ENCODE results near the gene CDH23. TPM values are rescaled to one million over a fixed set of nuclear protein-coding genes. Genes with fewer than 3 reads are reported as not detected.

Gene CDH23
- total RNA-seq, 1 donor from 2014 or later: not detected

GRCh38 chr10:71830726-71831125, 434.0 kb downstream of the CDH23 start:
- no peak for DNase-seq (ENCODE audit: low read depth)
- no peak overlapping the region for H3K4me3 ChIP-seq (ENCODE audit: low read depth, low read length)
- no peak for FAIRE-seq
- H3K27me3 ChIP-seq (ENCODE audit: control insufficient read depth, insufficient read depth, low read length): no peaks in the 10 kb centered on the region
- TF ChIP-seq CTCF (IDR thresholded peaks at IDR 0.05; ENCODE audit: insufficient read depth, low read length, severe bottlenecking): no peak
- H3K36me3 ChIP-seq (ENCODE audit: control insufficient read depth, insufficient read depth, low read length): peaks cover 33% of the 10 kb centered on the region

GRCh38 chr10:71831646-71832552, 435.2 kb downstream of the CDH23 start:
- Histone ChIP-seq H3K36me3 (ENCODE audit: control insufficient read depth, insufficient read depth, low read length) (peaks cover 25% of the 10 kb centered on the region), H3K4me3 (ENCODE audit: low read depth, low read length) (no peak overlapping the region), H3K27me3 (ENCODE audit: control insufficient read depth, insufficient read depth, low read length) (no peaks in the 10 kb centered on the region)
- peak; percentile 31 for TF ChIP-seq CTCF (IDR thresholded peaks at IDR 0.05; ENCODE audit: insufficient read depth, low read length, severe bottlenecking)
- peak; percentile 85 for DNase-seq (ENCODE audit: low read depth)
- no peak for FAIRE-seq

- no peaks in the 10 kb centered on the region for H3K27me3 ChIP-seq (ENCODE audit: control insufficient read depth, insufficient read depth, low read length)
- no peak for DNase-seq (ENCODE audit: low read depth)
- no peak overlapping the region for H3K4me3 ChIP-seq (ENCODE audit: low read depth, low read length)
- H3K36me3 ChIP-seq (ENCODE audit: control insufficient read depth, insufficient read depth, low read length): peaks cover 26% of the 10 kb centered on the region
- no peak for FAIRE-seq
- no peak for TF ChIP-seq CTCF (IDR thresholded peaks at IDR 0.05; ENCODE audit: insufficient read depth, low read length, severe bottlenecking)
Measured at GRCh38 chr10:71832967-71833366, 436.2 kb downstream of the CDH23 start.

- DNase-seq (ENCODE audit: low read depth) (no peak), FAIRE-seq (no peak)
- no peak for TF ChIP-seq CTCF (IDR thresholded peaks at IDR 0.05; ENCODE audit: insufficient read depth, low read length, severe bottlenecking)
- no peak overlapping the region for H3K4me3 ChIP-seq (ENCODE audit: low read depth, low read length)
- peaks cover 24% of the 10 kb centered on the region for H3K36me3 ChIP-seq (ENCODE audit: control insufficient read depth, insufficient read depth, low read length)
- no peaks in the 10 kb centered on the region for H3K27me3 ChIP-seq (ENCODE audit: control insufficient read depth, insufficient read depth, low read length)
Measured at GRCh38 chr10:71833451-71834342, 437.0 kb downstream of the CDH23 start.

GRCh38 chr10:71834343-71834674, 437.6 kb downstream of the CDH23 start:
- no peak for TF ChIP-seq CTCF (IDR thresholded peaks at IDR 0.05; ENCODE audit: insufficient read depth, low read length, severe bottlenecking)
- no peak overlapping the region for H3K4me3 ChIP-seq (ENCODE audit: low read depth, low read length)
- no peak for FAIRE-seq
- H3K27me3 ChIP-seq (ENCODE audit: control insufficient read depth, insufficient read depth, low read length): no peaks in the 10 kb centered on the region
- no peak for DNase-seq (ENCODE audit: low read depth)
- H3K36me3 ChIP-seq (ENCODE audit: control insufficient read depth, insufficient read depth, low read length): peaks cover 19% of the 10 kb centered on the region
